NCI-H1436 (cell line): ENCODE results near the gene GIPC3.

ENCODE experiments used
- DNase-seq: peaks from one replicate; lab custom pipeline; 2025; lab: John Stamatoyannopoulos, UW

The GIPC3 gene

GRCh38 chr19:3605361-3605760, 20.1 kb downstream of the GIPC3 start:
- DNase-seq: no peak

GRCh38 chr19:3605770-3606169, 20.5 kb downstream of the GIPC3 start:
- no peak for DNase-seq

DNA sequence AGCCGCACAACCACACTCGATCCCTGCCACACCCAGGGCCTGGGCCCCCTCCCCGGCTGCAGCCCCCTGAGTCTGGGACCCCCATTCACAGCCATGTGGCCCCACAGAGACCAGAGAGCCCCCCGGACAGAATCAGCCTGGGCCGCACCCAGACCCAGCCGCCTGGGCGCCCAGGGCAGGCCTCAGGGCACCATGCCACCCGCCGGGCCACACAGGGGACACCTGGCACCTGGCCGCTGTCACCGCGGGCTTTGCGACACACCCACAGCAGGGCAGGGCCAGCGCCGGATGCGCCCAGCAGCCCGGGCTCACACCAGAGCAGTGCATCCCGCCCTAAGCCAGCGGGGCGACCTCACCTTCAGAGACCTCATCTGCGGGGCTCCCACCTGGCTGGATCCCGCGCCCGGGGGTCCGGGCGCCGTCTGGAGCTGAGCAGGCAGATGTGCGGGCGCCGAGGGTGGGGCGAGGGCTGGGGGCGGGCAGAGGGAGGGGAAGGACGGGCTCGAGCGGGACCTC, 21.0 kb downstream of the GIPC3 start:
- no peak for DNase-seq

DNA sequence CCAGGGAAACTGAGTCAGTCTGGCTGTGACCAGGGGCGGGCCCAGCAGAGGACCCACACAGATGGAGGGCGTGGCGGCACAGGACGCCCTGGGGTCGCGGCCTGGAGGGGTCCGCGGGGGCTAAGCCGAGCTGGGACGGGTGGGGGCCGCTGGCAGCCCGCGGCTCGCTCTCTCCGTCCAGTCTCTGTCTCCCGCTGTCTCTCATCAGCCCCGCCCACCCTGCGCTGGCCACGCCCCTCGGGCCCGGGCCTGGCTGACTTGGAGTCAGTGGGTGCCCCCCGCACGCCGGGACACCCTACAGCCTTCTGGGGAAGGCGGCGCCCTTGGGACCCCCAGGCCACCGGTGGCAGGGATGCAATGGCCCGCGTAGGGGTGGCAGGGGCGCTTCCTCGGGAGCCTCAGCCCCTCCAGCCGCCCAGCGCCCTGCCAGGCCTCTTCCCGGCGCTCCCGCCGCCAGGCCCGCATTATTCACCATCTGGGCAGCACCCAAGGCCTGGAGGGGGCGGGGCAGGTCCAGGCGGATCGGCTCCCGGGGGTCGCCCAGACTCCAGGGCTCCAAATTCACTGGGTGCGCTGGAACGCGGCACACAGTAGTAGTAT, 21.5 kb downstream of the GIPC3 start, which contains the start of gene TBXA2R:
Gene TBXA2R (minus strand): TSS at position 186 of the 600 bp plus-strand sequence. CDS start 6,241 bp downstream, outside the sequence.
- no peak for DNase-seq

GRCh38 chr19:3607303-3608078, 22.2 kb downstream of the GIPC3 start:
- no peak for DNase-seq

DNA sequence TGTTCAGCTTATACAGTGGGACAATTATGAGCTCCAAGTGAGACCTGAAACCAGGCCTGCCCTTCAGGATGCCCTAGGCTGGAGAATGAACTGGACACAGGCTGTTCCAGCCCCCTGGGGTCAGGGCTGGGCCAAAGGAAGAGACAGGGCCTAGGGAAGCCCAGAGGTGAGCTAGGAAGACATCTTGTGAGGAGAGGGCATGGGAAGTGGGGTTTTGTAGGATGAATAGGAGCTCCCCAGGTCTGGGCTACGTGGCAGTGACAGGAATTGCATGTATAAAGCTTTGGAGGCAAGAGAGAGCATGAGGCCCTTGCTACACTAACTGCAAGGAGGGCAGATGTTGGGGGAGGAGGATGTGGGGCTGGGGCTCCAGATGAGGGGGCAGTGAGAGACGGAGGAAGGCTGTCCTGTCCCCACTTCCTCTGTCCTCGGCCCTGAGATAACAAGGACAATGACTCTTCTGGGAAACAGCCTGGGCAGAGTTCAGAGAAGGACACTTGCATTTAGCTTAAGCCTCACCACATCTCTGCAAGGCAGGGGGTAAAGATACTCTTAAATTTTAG, 22.9 kb downstream of the GIPC3 start:
- DNase-seq: no peak

GRCh38 chr19:3608750-3609322, 23.6 kb downstream of the GIPC3 start:
- no peak for DNase-seq

DNA sequence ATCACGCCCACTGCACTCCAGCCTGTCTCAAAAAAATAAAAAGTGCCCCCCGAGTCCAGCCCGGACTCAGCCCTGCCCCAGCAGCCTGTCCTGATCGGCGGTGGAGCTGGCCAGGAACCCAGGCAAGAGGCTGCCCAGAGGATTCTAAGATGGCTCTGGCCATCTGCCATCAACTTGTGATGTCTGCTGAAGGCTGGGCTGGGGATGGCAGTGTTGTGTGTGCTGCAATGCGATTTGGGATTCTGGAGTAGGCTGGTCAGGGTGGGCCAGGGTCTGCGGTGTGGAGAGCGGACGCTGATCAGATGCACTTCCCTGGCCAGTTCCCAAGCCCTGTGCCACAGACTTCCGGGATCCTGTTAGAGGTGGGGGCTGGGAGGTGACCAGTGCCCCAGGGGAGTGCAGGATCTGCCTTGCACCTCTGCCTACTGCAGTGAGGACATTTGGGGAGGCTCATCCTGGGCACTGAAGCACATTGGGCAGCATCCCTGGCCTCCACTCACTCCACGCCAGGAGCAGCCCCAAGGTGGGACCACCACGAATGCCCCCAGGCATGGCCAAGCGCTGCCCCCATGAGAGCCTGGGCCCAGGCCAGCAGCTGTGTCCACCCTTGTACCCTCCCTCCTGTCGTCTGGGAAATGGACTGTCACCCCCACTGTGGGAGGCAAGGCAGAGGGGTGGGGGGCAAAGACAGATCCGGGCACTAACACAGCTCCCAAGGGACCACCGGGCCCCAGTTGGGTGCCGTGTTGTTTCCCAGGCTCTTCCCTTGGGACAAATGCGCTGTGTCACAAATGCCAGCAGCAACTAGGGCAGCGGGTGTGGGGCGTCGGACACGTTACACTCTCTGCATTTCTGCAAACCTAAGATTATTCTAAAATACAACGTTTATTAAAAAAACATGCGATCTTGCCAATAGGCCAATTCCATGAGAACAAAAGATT, 24.8 kb downstream of the GIPC3 start:
- DNase-seq: no peak

GRCh38 chr19:3610745-3611717, 25.8 kb downstream of the GIPC3 start:
- DNase-seq: no peak

GRCh38 chr19:3611841-3612240, 26.6 kb downstream of the GIPC3 start:
- no peak for DNase-seq

DNA sequence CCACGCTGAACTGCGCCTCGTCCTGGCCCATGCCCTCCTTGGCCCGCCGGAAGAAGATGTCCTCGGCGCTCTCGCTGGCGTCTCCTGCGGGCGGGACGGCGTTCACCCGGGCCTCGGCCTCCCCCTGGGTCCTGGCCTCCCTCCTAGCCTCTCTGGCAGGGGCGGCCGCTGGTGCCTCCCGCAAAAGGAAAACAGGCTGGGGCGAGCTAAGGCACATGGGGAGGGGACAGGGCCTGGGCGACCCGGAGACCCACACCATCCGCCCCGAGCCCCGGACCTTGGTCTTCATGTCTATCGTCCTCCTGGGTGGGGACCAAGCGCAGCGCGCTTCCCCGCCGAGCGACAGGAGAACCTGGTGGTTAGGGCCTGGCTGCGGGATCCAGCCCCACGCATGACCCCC, 27.1 kb downstream of the GIPC3 start:
- DNase-seq: no peak

DNA sequence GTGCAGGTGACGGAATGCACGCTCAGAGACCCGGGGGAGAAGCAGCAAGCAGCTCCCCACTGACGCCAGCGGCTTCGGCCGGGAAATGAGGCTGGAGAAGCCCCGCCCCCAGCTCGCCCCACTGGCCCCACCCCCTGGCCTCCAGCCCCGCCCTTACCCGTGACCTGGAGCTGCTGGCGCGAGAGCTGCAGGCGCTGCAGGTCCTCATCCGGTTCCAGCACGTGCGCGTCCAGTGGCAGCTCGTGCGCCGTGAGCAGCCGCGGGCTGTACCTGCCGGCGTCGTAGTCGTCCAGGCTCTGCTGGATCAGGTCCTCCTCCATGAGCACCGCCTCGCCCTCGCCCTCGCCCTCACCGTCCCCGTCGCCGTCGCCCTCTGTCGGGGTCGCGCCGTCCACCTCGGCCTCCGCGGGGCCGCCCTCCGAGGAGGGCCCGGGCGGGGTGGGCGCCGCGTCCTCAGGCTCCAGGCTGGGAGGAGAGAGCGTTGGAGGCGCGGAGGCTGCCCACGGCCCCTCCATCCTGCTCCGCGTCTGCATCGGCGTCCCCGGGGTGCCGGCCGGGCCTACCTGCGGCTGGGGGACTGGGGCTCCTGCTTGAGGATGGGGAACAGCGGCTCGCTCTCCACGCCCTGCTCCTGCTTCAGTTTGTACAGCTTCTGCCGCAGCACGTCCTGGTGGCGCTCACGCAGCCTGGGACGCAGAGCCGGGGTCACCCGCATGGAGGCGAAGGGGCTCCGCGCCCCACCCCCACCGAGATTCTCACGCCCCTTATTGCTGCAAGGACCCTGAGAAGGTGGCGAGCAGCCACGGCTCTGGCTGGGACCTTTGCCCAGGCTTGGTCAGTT, 27.8 kb downstream of the GIPC3 start:
- no peak for DNase-seq

- DNase-seq: no peak
These were observed 28.8 kb downstream of the GIPC3 start for GRCh38 chr19:3613818-3614661.

- DNase-seq: no peak
These were observed 29.7 kb downstream of the GIPC3 start for GRCh38 chr19:3614858-3615505.

DNA sequence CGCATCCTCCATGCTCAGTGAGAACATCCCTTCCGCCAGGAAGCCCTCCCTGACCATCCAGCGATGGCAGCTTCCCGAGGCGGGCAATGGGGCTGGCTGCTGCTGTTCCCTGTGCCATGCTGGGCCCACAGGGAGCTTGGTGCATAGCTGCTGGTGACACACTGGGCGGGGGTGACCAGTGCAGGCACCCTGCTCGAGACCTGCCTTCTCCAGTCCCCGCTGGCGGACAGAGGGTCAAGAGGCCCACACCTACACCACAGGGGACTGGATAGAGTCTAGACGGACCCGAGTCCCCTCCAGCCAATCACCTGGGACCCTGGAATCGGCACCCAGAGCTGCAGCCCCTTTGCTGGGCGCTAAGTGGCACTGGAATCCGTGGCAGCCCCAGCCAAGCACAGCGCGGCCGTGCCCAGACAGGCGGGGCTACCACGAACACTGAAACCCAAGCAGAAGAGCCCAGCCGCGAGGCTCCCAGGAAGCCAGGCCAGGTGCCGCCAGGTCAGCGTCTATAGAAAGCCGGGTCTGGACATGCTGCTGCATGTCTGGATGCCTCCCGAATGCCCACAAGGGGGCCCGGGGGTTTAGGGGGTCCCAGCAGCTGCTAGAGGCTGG, 30.4 kb downstream of the GIPC3 start:
- DNase-seq: no peak

GRCh38 chr19:3617463-3617862, 32.2 kb downstream of the GIPC3 start:
- no peak for DNase-seq

GRCh38 chr19:3618144-3618810, 33.0 kb downstream of the GIPC3 start:
- DNase-seq: no peak
